NCI-H146 (cell line): ENCODE measurements around the gene CR1.
"Not testable (repeated sequence)": the region's sequence is repeated elsewhere in the genome, so short reads cannot be mapped to it uniquely, and the experiment has no call there.

Experiments used
- DNase-seq: peaks from one replicate; lab custom pipeline; 2025; lab: John Stamatoyannopoulos, UW

The CR1 gene

GRCh38 chr1:207673399-207673798, 177.4 kb downstream of the CR1 start:
- peak; percentile 2 for DNase-seq

GRCh38 chr1:207676153-207676552, 180.2 kb downstream of the CR1 start:
- no peak for DNase-seq

- DNase-seq: not testable (repeated sequence)
These were observed 184.8 kb downstream of the CR1 start for GRCh38 chr1:207680590-207681388.

- not testable (repeated sequence) for DNase-seq
These were observed 187.0 kb downstream of the CR1 start for GRCh38 chr1:207682872-207683434.

- DNase-seq: not testable (repeated sequence)
These were observed 194.6 kb downstream of the CR1 start for GRCh38 chr1:207690551-207690950.

- DNase-seq: no peak
These were observed 195.1 kb downstream of the CR1 start for GRCh38 chr1:207691010-207691409.
